ENCODE measurements around the gene PPP4R1.

DNA sequence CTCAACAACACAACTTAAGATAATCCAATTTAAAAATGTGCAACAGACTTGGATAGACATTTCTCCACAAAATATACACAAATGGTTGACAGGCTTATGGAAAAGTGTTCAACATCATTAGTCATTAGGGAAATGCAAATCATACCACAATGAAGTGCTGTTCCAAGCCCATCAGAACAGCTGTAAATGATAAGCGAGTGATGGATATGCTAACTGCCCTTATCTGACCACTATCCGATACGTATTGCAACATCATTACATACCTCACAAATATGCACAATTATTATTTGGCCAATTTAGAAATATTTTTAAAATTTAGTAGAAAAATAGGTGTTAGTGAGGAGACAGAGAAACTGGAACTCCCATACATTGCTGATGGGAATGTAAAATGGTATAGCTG, 62.2 kb downstream of the PPP4R1 start:
- TF ChIP-seq, protein P1, sequence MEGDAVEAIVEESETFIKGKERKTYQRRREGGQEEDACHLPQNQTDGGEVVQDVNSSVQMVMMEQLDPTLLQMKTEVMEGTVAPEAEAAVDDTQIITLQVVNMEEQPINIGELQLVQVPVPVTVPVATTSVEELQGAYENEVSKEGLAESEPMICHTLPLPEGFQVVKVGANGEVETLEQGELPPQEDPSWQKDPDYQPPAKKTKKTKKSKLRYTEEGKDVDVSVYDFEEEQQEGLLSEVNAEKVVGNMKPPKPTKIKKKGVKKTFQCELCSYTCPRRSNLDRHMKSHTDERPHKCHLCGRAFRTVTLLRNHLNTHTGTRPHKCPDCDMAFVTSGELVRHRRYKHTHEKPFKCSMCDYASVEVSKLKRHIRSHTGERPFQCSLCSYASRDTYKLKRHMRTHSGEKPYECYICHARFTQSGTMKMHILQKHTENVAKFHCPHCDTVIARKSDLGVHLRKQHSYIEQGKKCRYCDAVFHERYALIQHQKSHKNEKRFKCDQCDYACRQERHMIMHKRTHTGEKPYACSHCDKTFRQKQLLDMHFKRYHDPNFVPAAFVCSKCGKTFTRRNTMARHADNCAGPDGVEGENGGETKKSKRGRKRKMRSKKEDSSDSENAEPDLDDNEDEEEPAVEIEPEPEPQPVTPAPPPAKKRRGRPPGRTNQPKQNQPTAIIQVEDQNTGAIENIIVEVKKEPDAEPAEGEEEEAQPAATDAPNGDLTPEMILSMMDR (IDR thresholded peaks at IDR 0.05; ENCODE audit: insufficient read depth, low read length) = no peak
- TF ChIP-seq POLR2AphosphoS5 (IDR thresholded peaks at IDR 0.05; ENCODE audit: low read depth) = no peak

All from HL-60 (cell line).